NK-92 (cell line): ENCODE data around the gene PGS1.

Experiments used
- DNase-seq: peaks from one replicate; lab custom pipeline; 2025; ENCODE audit not compliant: unreplicated experiment; lab: John Stamatoyannopoulos, UW

Gene PGS1

GRCh38 chr17:78466786-78467715, 88.6 kb downstream of the PGS1 start:
- DNase-seq = no peak

GRCh38 chr17:78468366-78468765, 89.9 kb downstream of the PGS1 start:
- DNase-seq = no peak

GRCh38 chr17:78469443-78469842, 91.0 kb downstream of the PGS1 start:
- DNase-seq = no peak

GRCh38 chr17:78471635-78472034, 93.2 kb downstream of the PGS1 start:
- DNase-seq = no peak

GRCh38 chr17:78472035-78472905, 93.8 kb downstream of the PGS1 start:
- no peak for DNase-seq

GRCh38 chr17:78473951-78474613, 95.6 kb downstream of the PGS1 start:
- no peak for DNase-seq
